Neutrophil (primary cell): ENCODE data around the gene ARNT2.

Experiments
- H3K27ac ChIP-seq: fragments of 200-600 bp; sonication (generic); 2 replicates; pipeline ENCODE4 v1.5.1; 2016; ENCODE audit warnings: mild to moderate bottlenecking, moderate library complexity
- H3K27me3 ChIP-seq: fragments of 200-600 bp; sonication (generic); 2 replicates; pipeline ENCODE4 v1.6.0; 2016; ENCODE audit warnings: mild to moderate bottlenecking
- H3K36me3 ChIP-seq: fragments of 200-600 bp; sonication (generic); 2 replicates; pipeline ENCODE4 v1.5.1; 2017
- H3K4me1 ChIP-seq, 2 experiments: fragments of 200-600 bp in 1 of 2; sonication (generic) in 1 of 2; 1 replicate in 1 of 2; 2 replicates in 1 of 2; pipeline versions ENCODE4 v1.5.1 to v1.6.1; 2013 to 2016; ENCODE audit warnings: low read depth in 1 of 2, low read length in 1 of 2, mild to moderate bottlenecking in 1 of 2, moderate library complexity in 1 of 2; ENCODE audit not compliant: control insufficient read depth in 1 of 2, insufficient read depth in 1 of 2
- H3K4me3 ChIP-seq, 2 experiments: fragments of 200-600 bp in 1 of 2; sonication (generic) in 1 of 2; 1 replicate in 1 of 2; 2 replicates in 1 of 2; pipeline ENCODE4 v1.5.1; 2013 to 2016; ENCODE audit warnings: low read depth in 1 of 2, low read length in 1 of 2, mild to moderate bottlenecking in 1 of 2, moderate library complexity in 1 of 2
- H3K9me3 ChIP-seq: fragments of 200-600 bp; sonication (generic); 2 replicates; pipeline ENCODE4 v1.5.1; 2016
- CTCF ChIP-seq: fragments of 200-600 bp; sonication (generic); IDR thresholded peaks from 2 replicates; pipeline ENCODE4 v1.5.1; 2016; ENCODE audit warnings: antibody characterized with exemption

Gene ARNT2

DNA sequence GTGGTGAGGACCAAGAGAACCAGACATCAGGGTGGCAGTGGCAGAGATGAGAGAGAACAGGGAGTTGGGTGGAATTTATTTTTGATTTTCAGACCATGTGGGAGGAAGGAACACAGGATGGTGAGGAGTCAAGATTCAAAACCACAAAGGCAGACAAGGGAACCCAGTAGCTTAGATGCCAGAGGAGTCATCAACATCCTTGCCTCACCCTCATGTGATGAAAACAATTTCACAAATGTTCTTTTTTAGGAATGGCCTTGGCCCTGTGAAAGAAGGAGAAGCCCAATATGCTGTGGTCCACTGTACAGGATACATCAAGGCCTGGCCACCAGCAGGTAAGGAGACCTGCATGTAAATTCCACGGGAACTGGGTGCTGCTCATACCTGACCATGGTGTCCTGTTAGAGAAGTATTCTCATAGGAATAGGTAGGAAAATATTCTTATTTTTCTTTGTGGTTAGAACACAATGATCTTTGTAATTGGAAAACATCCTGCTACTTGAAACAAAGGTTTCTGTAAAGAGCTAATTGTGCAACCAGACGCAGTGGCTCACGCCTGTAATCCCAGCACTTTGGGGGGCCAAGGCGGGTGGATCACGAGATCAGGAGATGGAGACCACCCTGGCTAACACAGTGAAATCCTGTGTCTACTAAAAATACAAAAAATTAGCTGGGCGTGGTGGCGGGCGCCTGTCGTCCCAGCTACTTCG is 110.0 kb downstream of the ARNT2 start:
- Histone ChIP-seq H3K4me3 (no peak overlapping the region), H3K27me3 (no peaks in the 10 kb centered on the region), H3K27ac (no peak overlapping the region), H3K4me1 (no peaks in the 10 kb centered on the region), H3K36me3 (no peaks in the 10 kb centered on the region), H3K9me3 (no peaks in the 10 kb centered on the region)
- no peak for TF ChIP-seq CTCF

DNA sequence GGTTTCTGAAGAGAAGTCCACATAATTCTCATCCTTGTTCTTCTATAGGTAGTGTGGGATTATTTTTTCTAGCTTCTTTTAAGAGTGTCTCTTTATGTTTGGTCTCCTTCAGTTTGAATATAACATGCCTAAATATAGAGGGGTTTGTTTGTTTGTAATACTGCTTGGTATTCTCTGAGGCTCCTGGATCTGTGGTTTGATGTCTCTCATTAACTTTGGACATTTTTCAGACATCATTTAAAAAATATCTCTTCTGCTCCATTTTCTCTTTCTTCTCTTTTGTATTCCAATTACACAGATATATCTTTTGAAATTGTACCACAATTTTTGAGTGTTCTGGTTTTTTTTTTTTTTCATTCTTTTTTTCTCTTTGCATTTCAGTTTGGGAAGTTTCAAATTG is 113.1 kb downstream of the ARNT2 start:
- Histone ChIP-seq H3K9me3 (no peaks in the 10 kb centered on the region), H3K4me1 (no peaks in the 10 kb centered on the region), H3K36me3 (no peaks in the 10 kb centered on the region), H3K4me3 (no peak overlapping the region), H3K27ac (no peak overlapping the region), H3K27me3 (no peaks in the 10 kb centered on the region)
- no peak for TF ChIP-seq CTCF

DNA sequence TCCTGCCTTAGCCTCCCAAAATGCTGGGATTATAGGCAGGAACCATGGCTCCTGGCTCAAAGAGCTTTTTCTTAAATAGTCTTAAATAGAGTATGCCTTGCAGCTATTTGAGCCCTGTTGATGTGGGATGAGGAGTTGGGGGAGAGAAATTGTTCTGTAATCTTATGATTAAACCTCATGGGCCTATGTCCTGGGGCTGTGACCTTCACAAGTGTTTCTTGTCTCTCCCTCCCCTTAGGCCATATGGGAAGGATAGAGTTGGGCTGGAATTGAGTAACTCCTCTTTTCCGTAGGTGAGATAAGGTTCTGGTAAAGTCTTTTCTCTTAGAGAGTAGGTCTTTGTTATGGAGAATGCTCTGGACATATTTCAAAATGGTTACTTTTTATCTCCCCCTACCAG is 114.3 kb downstream of the ARNT2 start:
- Histone ChIP-seq H3K4me3 (no peak overlapping the region), H3K36me3 (no peaks in the 10 kb centered on the region), H3K27ac (no peak overlapping the region), H3K4me1 (no peaks in the 10 kb centered on the region), H3K9me3 (no peaks in the 10 kb centered on the region), H3K27me3 (no peaks in the 10 kb centered on the region)
- no peak for TF ChIP-seq CTCF

GRCh38 chr15:80523746-80524145 is 119.6 kb downstream of the ARNT2 start:
- Histone ChIP-seq H3K27ac (no peak overlapping the region), H3K9me3 (no peaks in the 10 kb centered on the region), H3K4me3 (no peak overlapping the region), H3K4me1 (no peaks in the 10 kb centered on the region), H3K36me3 (no peaks in the 10 kb centered on the region), H3K27me3 (peaks cover 13% of the 10 kb centered on the region)
- no peak for TF ChIP-seq CTCF

DNA sequence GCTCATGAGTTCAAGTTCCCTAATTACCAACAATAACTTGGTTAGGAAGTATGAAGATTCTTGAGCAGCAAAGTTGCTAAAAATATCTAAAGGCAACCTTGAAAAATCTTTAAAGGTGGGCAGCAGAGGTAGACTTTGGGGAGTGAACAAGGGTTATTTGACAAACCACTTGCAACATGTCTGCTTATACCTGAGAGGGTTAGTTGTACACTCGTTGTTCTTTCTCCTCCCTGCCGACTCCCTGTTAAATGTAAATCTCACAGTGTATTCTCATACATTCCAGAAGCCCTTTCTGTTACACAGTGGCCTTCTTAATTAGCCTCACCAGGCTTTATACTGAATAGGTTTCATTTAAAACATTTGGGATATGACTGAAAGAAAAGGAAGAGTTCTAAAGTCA is 121.7 kb downstream of the ARNT2 start:
- no peak overlapping the region for H3K4me3 ChIP-seq
- TF ChIP-seq CTCF, result no peak
- no peaks in the 10 kb centered on the region for H3K36me3 ChIP-seq
- no peaks in the 10 kb centered on the region for H3K4me1 ChIP-seq
- peaks cover 13% of the 10 kb centered on the region for H3K27me3 ChIP-seq
- H3K9me3 ChIP-seq, result no peaks in the 10 kb centered on the region
- H3K27ac ChIP-seq, result no peak overlapping the region
